SK-N-SH treated with all-trans-retinoic acid at 6 μM for 48 hours (cell line): ENCODE measurements around the gene ZDHHC17.

Experiments
- ATAC-seq: fragments of 200-7000 bp; cut with Tn5 transposase; 3 replicates; pipeline ENCODE4 v1.9.1; 2020; ENCODE audit warnings: mild to moderate bottlenecking, moderate library complexity
- ARNTL ChIP-seq: fragments of 450-650 bp; formaldehyde crosslinking; IDR thresholded peaks from 2 replicates; pipeline ENCODE4 v1.5.0; 2020; ENCODE audit warnings: low read depth, mild to moderate bottlenecking, moderate library complexity, borderline replicate concordance
- BACH2 ChIP-seq: fragments of 250-450 bp; sonication (Bioruptor Pico); IDR thresholded peaks from 2 replicates; pipeline ENCODE4 v1.9.0; 2021; ENCODE audit warnings: mild to moderate bottlenecking, borderline replicate concordance
- CREB5 ChIP-seq: fragments of 250-450 bp; sonication (Bioruptor Pico); IDR thresholded peaks from 2 replicates; pipeline ENCODE4 v1.5.1; 2020; ENCODE audit warnings: low read depth, mild to moderate bottlenecking, moderate library complexity
- ESRRG ChIP-seq: fragments of 250-450 bp; sonication (Bioruptor Pico); IDR thresholded peaks from 2 replicates; pipeline ENCODE4 v1.6.1; 2021; ENCODE audit warnings: mild to moderate bottlenecking
- GLIS3 ChIP-seq: fragments of 250-450 bp; sonication (Bioruptor Pico); IDR thresholded peaks from 2 replicates; pipeline ENCODE4 v1.5.0; 2020; ENCODE audit warnings: mild to moderate bottlenecking, moderate library complexity
- ISL1 ChIP-seq: fragments of 250-450 bp; sonication (Bioruptor Pico); IDR thresholded peaks from 2 replicates; pipeline ENCODE4 v2.1.2; 2022; ENCODE audit warnings: mild to moderate bottlenecking, moderate library complexity
- OSR1 ChIP-seq: fragments of 250-450 bp; sonication (Bioruptor Pico); IDR thresholded peaks from 2 replicates; pipeline ENCODE4 v1.8.0; 2022; ENCODE audit warnings: moderate library complexity, mild to moderate bottlenecking, inconsistent platforms
- PPARA ChIP-seq: fragments of 250-450 bp; sonication (Bioruptor Pico); IDR thresholded peaks from 2 replicates; pipeline ENCODE4 v1.5.0; 2020; ENCODE audit warnings: mild to moderate bottlenecking, borderline replicate concordance
- RARB ChIP-seq: fragments of 250-450 bp; sonication (Bioruptor Pico); IDR thresholded peaks from 2 replicates; pipeline ENCODE4 v1.8.0; 2021; ENCODE audit warnings: mild to moderate bottlenecking, moderate library complexity
- SNAI2 ChIP-seq: fragments of 250-450 bp; sonication (Bioruptor Pico); IDR thresholded peaks from 2 replicates; pipeline ENCODE4 v1.5.0; 2020; ENCODE audit warnings: mild to moderate bottlenecking, moderate library complexity
- TCF4 ChIP-seq: fragments of 250-450 bp; sonication (Bioruptor Pico); IDR thresholded peaks from 2 replicates; pipeline ENCODE4 v1.8.0; 2021; ENCODE audit warnings: mild to moderate bottlenecking, moderate library complexity, borderline replicate concordance
- ZC3H10 ChIP-seq: fragments of 250-450 bp; sonication (Bioruptor Pico); IDR thresholded peaks from 2 replicates; pipeline ENCODE4 v1.5.1; 2021; ENCODE audit warnings: mild to moderate bottlenecking, moderate library complexity
- ZFP3 ChIP-seq: fragments of 250-450 bp; sonication (Bioruptor Pico); IDR thresholded peaks from 2 replicates; pipeline ENCODE4 v1.5.0; 2020; ENCODE audit warnings: mild to moderate bottlenecking, moderate library complexity
- ZFP30 ChIP-seq: fragments of 450-650 bp; formaldehyde crosslinking; IDR thresholded peaks from 2 replicates; pipeline ENCODE4 v1.5.0; 2022; ENCODE audit warnings: mild to moderate bottlenecking, moderate library complexity
- ZNF565 ChIP-seq: fragments of 450-650 bp; formaldehyde crosslinking; conservative IDR thresholded peaks from 2 replicates; pipeline ENCODE4 v1.5.0; 2020; ENCODE audit warnings: low read depth, mild to moderate bottlenecking, moderate library complexity
- ZNF70 ChIP-seq: fragments of 450-650 bp; formaldehyde crosslinking; IDR thresholded peaks from 2 replicates; pipeline ENCODE4 v1.5.0; 2020; ENCODE audit warnings: mild to moderate bottlenecking, moderate library complexity
- TF ChIP-seq, protein P1 (sequence below): fragments of 250-450 bp; sonication (Bioruptor Pico); IDR thresholded peaks from 2 replicates; pipeline ENCODE4 v1.8.0; 2020; ENCODE audit warnings: mild to moderate bottlenecking, moderate library complexity, borderline replicate concordance
- TF ChIP-seq, protein P2 (sequence below): fragments of 250-450 bp; sonication (Bioruptor Pico); IDR thresholded peaks from 2 replicates; pipeline ENCODE4 v1.5.0; 2020; ENCODE audit warnings: mild to moderate bottlenecking, moderate library complexity
- TF ChIP-seq, protein P3 (sequence below): fragments of 250-450 bp; sonication (Bioruptor Pico); IDR thresholded peaks from 2 replicates; pipeline ENCODE4 v1.8.0; 2021; ENCODE audit warnings: low read depth, mild to moderate bottlenecking, moderate library complexity, borderline replicate concordance

The ZDHHC17 gene

DNA sequence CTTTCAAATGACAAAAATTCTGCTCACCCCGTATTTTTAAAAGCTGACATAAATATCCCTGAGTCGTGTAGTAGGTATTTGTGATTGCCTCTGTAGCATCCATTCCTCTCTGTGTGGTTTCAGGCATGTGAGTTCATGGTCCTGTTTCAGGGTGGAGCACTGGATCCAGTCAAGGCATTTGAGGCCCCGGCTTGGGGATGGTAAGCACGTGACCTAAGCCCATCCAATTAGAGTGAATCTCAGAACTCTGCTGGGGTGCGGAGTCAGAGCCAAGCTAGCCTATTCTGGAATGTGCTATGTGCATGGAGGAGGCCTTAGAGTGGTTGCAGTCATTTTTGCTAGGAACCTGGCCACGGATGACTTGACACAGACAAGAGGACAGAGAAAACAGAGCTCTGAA, 119.2 kb downstream of the ZDHHC17 start:
- no peak for ATAC-seq
- TF ChIP-seq OSR1 (no peak), CREB5 (CRISPR knock-in tag) (no peak), ZNF565 (CRISPR knock-in tag) (no peak), GLIS3 (CRISPR knock-in tag) (no peak), TCF4 (no peak), ZNF70 (CRISPR knock-in tag) (no peak), SNAI2 (CRISPR knock-in tag) (no peak), ISL1 (CRISPR knock-in tag) (no peak), ZC3H10 (no peak), ARNTL (CRISPR knock-in tag) (no peak)
- TF ChIP-seq, protein P1, sequence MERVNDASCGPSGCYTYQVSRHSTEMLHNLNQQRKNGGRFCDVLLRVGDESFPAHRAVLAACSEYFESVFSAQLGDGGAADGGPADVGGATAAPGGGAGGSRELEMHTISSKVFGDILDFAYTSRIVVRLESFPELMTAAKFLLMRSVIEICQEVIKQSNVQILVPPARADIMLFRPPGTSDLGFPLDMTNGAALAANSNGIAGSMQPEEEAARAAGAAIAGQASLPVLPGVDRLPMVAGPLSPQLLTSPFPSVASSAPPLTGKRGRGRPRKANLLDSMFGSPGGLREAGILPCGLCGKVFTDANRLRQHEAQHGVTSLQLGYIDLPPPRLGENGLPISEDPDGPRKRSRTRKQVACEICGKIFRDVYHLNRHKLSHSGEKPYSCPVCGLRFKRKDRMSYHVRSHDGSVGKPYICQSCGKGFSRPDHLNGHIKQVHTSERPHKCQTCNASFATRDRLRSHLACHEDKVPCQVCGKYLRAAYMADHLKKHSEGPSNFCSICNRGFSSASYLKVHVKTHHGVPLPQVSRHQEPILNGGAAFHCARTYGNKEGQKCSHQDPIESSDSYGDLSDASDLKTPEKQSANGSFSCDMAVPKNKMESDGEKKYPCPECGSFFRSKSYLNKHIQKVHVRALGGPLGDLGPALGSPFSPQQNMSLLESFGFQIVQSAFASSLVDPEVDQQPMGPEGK: no peak
- TF ChIP-seq, all 23 proteins: peak for 0

- TF ChIP-seq PPARA (CRISPR knock-in tag) (no peak), ESRRG (no peak), BACH2 (CRISPR knock-in tag) (no peak), ARNTL (CRISPR knock-in tag) (no peak), OSR1 (no peak), TCF4 (no peak), GLIS3 (CRISPR knock-in tag) (no peak), ZFP30 (CRISPR knock-in tag) (no peak), ZFP3 (CRISPR knock-in tag) (no peak), RARB (no peak), ZNF70 (CRISPR knock-in tag) (no peak), CREB5 (CRISPR knock-in tag) (no peak), ISL1 (CRISPR knock-in tag) (no peak), SNAI2 (CRISPR knock-in tag) (no peak)
- TF ChIP-seq, protein P2, sequence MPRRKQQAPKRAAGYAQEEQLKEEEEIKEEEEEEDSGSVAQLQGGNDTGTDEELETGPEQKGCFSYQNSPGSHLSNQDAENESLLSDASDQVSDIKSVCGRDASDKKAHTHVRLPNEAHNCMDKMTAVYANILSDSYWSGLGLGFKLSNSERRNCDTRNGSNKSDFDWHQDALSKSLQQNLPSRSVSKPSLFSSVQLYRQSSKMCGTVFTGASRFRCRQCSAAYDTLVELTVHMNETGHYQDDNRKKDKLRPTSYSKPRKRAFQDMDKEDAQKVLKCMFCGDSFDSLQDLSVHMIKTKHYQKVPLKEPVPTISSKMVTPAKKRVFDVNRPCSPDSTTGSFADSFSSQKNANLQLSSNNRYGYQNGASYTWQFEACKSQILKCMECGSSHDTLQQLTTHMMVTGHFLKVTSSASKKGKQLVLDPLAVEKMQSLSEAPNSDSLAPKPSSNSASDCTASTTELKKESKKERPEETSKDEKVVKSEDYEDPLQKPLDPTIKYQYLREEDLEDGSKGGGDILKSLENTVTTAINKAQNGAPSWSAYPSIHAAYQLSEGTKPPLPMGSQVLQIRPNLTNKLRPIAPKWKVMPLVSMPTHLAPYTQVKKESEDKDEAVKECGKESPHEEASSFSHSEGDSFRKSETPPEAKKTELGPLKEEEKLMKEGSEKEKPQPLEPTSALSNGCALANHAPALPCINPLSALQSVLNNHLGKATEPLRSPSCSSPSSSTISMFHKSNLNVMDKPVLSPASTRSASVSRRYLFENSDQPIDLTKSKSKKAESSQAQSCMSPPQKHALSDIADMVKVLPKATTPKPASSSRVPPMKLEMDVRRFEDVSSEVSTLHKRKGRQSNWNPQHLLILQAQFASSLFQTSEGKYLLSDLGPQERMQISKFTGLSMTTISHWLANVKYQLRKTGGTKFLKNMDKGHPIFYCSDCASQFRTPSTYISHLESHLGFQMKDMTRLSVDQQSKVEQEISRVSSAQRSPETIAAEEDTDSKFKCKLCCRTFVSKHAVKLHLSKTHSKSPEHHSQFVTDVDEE (CRISPR knock-in tag): no peak
- TF ChIP-seq, all 23 proteins: peak for 0
- ATAC-seq: no peak
Observed at GRCh38 chr12:76883811-76884210, 119.9 kb downstream of the ZDHHC17 start.

DNA sequence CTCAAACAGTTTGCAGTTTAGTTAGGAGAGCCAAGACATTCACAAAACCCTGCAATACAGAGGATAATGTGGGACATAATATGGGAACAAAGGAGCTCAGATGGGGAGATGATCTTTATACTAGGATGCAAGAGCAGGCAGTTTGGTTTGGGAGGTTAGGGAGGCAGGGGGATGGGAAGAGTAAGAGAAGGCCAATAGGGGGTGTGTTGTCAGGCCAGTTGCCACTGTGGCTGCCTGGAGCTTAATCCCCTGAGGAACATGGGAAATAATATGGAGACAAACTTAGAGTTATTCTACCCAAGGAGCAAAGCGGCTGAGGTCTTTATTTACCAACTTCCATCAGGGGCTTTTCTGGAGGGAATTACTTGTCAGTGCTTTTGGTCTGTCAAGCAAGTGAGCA, 124.9 kb downstream of the ZDHHC17 start:
- no peak for ATAC-seq
- TF ChIP-seq, protein P3, sequence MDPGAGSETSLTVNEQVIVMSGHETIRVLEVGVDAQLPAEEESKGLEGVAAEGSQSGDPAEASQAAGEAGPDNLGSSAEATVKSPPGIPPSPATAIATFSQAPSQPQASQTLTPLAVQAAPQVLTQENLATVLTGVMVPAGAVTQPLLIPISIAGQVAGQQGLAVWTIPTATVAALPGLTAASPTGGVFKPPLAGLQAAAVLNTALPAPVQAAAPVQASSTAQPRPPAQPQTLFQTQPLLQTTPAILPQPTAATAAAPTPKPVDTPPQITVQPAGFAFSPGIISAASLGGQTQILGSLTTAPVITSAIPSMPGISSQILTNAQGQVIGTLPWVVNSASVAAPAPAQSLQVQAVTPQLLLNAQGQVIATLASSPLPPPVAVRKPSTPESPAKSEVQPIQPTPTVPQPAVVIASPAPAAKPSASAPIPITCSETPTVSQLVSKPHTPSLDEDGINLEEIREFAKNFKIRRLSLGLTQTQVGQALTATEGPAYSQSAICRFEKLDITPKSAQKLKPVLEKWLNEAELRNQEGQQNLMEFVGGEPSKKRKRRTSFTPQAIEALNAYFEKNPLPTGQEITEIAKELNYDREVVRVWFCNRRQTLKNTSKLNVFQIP (CRISPR knock-in tag): no peak
- TF ChIP-seq ZC3H10 (no peak), ESRRG (no peak), ZFP30 (CRISPR knock-in tag) (no peak), TCF4 (no peak)
